NT2/D1 (cell line): Measurements from ENCODE around the gene PCED1B.

Experiments
- SUZ12 ChIP-seq: IDR thresholded peaks from 2 replicates; pipeline ENCODE4 v1.6.1; 2011; ENCODE audit not compliant: insufficient read length, insufficient read depth; ENCODE audit errors: extremely low read depth
- ZNF274 ChIP-seq: IDR thresholded peaks from 2 replicates; pipeline ENCODE4 v1.6.1; 2011; ENCODE audit warnings: mild to moderate bottlenecking, low read depth, low read length

- no peak for TF ChIP-seq ZNF274
- no peak for TF ChIP-seq SUZ12
These were observed 68.3 kb downstream of the PCED1B start for GRCh38 chr12:47147739-47148138.
